ENCODE results near the gene SH3RF2. TPM values are rescaled to one million over a fixed set of nuclear protein-coding genes. Genes with fewer than 3 reads are reported as not detected.

Gene SH3RF2
- total and polyA plus RNA-seq, 9 of the 15 experiments (the other 6 are each of a cell fraction or from before 2014, with no cell fraction given) = 0.05 TPM; not detected in 8

- TF ChIP-seq, protein P1, sequence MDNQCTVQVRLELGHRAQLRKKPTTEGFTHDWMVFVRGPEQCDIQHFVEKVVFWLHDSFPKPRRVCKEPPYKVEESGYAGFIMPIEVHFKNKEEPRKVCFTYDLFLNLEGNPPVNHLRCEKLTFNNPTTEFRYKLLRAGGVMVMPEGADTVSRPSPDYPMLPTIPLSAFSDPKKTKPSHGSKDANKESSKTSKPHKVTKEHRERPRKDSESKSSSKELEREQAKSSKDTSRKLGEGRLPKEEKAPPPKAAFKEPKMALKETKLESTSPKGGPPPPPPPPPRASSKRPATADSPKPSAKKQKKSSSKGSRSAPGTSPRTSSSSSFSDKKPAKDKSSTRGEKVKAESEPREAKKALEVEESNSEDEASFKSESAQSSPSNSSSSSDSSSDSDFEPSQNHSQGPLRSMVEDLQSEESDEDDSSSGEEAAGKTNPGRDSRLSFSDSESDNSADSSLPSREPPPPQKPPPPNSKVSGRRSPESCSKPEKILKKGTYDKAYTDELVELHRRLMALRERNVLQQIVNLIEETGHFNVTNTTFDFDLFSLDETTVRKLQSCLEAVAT (IDR thresholded peaks at IDR 0.05) = peak in 1 of 2 experiments; percentile 88; a peak in 2 of 4 replicates
- TF ChIP-seq ETV5 (CRISPR knock-in tag; IDR thresholded peaks at IDR 0.05; ENCODE audit: low read depth) = 0 out of 2 replicates have a peak, but pooled peaks have one; percentile 17
These were observed 70.3 kb downstream of the SH3RF2 start (continued) for GRCh38 chr5:146006470-146007190.

DNA sequence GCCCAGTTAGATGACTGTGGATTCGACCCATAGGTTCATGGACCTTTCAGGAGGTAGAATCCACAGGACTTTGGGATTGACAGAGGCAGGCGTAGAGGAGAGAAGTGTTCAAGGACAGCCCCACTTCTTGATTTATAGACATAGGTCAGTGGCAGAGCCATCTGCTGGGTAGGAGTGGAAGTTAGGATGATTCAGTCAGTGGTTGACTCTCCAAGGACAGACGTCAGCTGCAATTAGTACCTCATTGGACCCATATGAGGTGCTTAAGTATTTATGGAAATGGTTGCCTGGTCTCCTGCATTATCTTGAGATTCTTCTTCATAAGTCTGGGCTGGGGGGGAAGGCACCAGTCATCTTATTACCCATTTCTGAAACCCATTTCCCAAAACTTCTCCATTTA is 70.9 kb downstream of the SH3RF2 start:
- ATAC-seq = peak; percentile 95
- Histone ChIP-seq H3K79me2 (ENCODE audit: control insufficient read depth, insufficient read depth, low read length) (no peaks in the 10 kb centered on the region), H3K4me3 (no peak overlapping the region), H3K9me3 (replicated peaks; ENCODE audit: control insufficient read depth, insufficient read depth, low read depth, low read length) (no peaks in the 10 kb centered on the region), H3K4me1 (replicated peaks in 1 of 2; ENCODE audit: control insufficient read depth in 2 of 2, insufficient read depth in 2 of 2, low read length in 2 of 2) (no peaks in the 10 kb centered on the region; a peak in 1 of 5 replicates), H3K27ac (ENCODE audit: extremely low read depth, low read depth, low read length) (no peak overlapping the region), H3K9ac (ENCODE audit: insufficient read depth in 1 of 2, low read depth in 2 of 2, low read length in 2 of 2) (no peak overlapping the region), H2AFZ (ENCODE audit: low read depth, low read length) (0 out of 2 replicates have a peak overlapping the region, but pooled peaks have one; percentile 35), H3K27me3 (ENCODE audit: control insufficient read depth in 2 of 2, insufficient read depth in 2 of 2, low read length in 2 of 2) (no peaks in the 10 kb centered on the region), H3K9me1 (ENCODE audit: control insufficient read depth, insufficient read depth, low read length) (no peaks in the 10 kb centered on the region), H3K4me2 (ENCODE audit: insufficient read depth, low read length) (no peak overlapping the region), H4K20me1 (replicated peaks; ENCODE audit: control insufficient read depth, insufficient read depth, low read length) (no peaks in the 10 kb centered on the region), H3K36me3 (ENCODE audit: control insufficient read depth, insufficient read depth, low read length) (no peaks in the 10 kb centered on the region)
- DNase-seq (ENCODE audit: extremely low read depth in 1 of 4, low spot score in 3 of 4) = peak in 2 of 4 experiments; percentile 38 to 44
- 0% methylated on average over 3 of the region's 3 CpGs for WGBS (ENCODE audit: insufficient coverage, low coverage, missing lambda C conversion rate)
- in situ Hi-C loops (cut with MboI) = no loop called here
- CTCF ChIA-PET (ENCODE audit: low intra/inter-chr PET ratio) = no interaction called here
- intact Hi-C loops (cut with micrococcal nuclease) = no loop called here
- no TSS peak for BruUV-seq (replicated peaks)
- POLR2A ChIA-PET = no interaction called here
- peak; percentile 78 for FAIRE-seq
- TF ChIP-seq MEIS2 (IDR thresholded peaks at IDR 0.05; ENCODE audit: partially characterized antibody) = peak; percentile 90
- no peak for TF ChIP-seq ZFP30 (CRISPR knock-in tag; IDR thresholded peaks at IDR 0.05; ENCODE audit: borderline replicate concordance)
- no peak for TF ChIP-seq PBX2 (CRISPR knock-in tag; IDR thresholded peaks at IDR 0.05; ENCODE audit: low read depth)
- TF ChIP-seq PBX2 (tag; conservative IDR thresholded peaks at IDR 0.05; ENCODE audit: low read depth) = peak; percentile 90
- TF ChIP-seq SPI1 (IDR thresholded peaks at IDR 0.05; ENCODE audit: borderline replicate concordance, low read depth, low read length) = peak; percentile 46; the same call in 1 of the 2 replicates
- TF ChIP-seq TAF15 (IDR thresholded peaks at IDR 0.05; ENCODE audit: low read depth, low read length) = no peak
- no peak for TF ChIP-seq RBM17 (IDR thresholded peaks at IDR 0.05; ENCODE audit: borderline replicate concordance, low read depth, low read length)
- no peak for TF ChIP-seq HMGN3 (IDR thresholded peaks at IDR 0.05; ENCODE audit: borderline replicate concordance, extremely low read depth, insufficient read length, low read depth, low read length)
- 0 out of 2 replicates have a peak, but pooled peaks have one; percentile 31 for TF ChIP-seq ETV5 (CRISPR knock-in tag; IDR thresholded peaks at IDR 0.05; ENCODE audit: low read depth)
- 0 out of 2 replicates have a peak, but pooled peaks have one; percentile 11 for TF ChIP-seq TCF3 (CRISPR knock-in tag; IDR thresholded peaks at IDR 0.05)
- TF ChIP-seq ZNF830 (CRISPR knock-in tag; IDR thresholded peaks at IDR 0.05) = no peak
- peak in 2 of 3 experiments; percentile 22 to 42; a peak in 3 of 6 replicates for TF ChIP-seq CTCF (IDR thresholded peaks at IDR 0.05 in 2 of 3, conservative IDR thresholded peaks at IDR 0.05 in 1 of 3; ENCODE audit: insufficient read depth in 2 of 3, low read depth in 1 of 3, low read length in 3 of 3)

Data from K562 (cell line).